ENCODE results near the gene CELF3. TPM values are rescaled to one million over a fixed set of nuclear protein-coding genes. Genes with fewer than 3 reads are reported as not detected.

CELF3 gene
- total RNA-seq, 1 experiment from 2014 or later, result 0.42 TPM

DNA sequence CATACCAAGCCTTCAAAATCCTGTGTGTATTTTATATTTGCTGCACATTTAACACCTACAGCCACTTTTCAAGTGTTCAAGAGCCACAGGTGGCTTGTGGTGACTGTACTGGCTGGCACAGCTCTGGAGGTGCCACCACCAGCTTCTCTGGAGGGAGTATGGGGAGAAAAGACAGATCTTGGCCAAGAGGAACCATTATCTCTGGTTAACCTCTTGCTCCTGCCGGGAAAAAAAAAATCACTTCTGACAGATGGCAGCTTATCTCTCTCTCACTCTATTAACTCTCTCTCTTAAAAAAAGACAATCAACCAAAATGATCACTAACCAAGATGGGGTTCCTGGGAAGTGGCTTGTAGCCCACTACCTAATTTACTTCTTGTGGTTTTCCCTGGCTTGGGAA lies 3.5 kb upstream of the CELF3 start (continued):
- TF ChIP-seq, protein P1, sequence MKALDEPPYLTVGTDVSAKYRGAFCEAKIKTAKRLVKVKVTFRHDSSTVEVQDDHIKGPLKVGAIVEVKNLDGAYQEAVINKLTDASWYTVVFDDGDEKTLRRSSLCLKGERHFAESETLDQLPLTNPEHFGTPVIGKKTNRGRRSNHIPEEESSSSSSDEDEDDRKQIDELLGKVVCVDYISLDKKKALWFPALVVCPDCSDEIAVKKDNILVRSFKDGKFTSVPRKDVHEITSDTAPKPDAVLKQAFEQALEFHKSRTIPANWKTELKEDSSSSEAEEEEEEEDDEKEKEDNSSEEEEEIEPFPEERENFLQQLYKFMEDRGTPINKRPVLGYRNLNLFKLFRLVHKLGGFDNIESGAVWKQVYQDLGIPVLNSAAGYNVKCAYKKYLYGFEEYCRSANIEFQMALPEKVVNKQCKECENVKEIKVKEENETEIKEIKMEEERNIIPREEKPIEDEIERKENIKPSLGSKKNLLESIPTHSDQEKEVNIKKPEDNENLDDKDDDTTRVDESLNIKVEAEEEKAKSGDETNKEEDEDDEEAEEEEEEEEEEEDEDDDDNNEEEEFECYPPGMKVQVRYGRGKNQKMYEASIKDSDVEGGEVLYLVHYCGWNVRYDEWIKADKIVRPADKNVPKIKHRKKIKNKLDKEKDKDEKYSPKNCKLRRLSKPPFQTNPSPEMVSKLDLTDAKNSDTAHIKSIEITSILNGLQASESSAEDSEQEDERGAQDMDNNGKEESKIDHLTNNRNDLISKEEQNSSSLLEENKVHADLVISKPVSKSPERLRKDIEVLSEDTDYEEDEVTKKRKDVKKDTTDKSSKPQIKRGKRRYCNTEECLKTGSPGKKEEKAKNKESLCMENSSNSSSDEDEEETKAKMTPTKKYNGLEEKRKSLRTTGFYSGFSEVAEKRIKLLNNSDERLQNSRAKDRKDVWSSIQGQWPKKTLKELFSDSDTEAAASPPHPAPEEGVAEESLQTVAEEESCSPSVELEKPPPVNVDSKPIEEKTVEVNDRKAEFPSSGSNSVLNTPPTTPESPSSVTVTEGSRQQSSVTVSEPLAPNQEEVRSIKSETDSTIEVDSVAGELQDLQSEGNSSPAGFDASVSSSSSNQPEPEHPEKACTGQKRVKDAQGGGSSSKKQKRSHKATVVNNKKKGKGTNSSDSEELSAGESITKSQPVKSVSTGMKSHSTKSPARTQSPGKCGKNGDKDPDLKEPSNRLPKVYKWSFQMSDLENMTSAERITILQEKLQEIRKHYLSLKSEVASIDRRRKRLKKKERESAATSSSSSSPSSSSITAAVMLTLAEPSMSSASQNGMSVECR (CRISPR knock-in tag; IDR thresholded peaks at IDR 0.05; ENCODE audit: borderline replicate concordance), result no peak
- TF ChIP-seq KAT7 (CRISPR knock-in tag; IDR thresholded peaks at IDR 0.05; ENCODE audit: borderline replicate concordance), result no peak
- no peak for TF ChIP-seq GABPB1 (CRISPR knock-in tag; IDR thresholded peaks at IDR 0.05)
- TF ChIP-seq RORB (CRISPR knock-in tag; IDR thresholded peaks at IDR 0.05), result no peak
- TF ChIP-seq CREB1 (CRISPR knock-in tag; IDR thresholded peaks at IDR 0.05), result no peak
- no peak for TF ChIP-seq ZNF121 (CRISPR knock-in tag; IDR thresholded peaks at IDR 0.05)
- TF ChIP-seq, protein P2, sequence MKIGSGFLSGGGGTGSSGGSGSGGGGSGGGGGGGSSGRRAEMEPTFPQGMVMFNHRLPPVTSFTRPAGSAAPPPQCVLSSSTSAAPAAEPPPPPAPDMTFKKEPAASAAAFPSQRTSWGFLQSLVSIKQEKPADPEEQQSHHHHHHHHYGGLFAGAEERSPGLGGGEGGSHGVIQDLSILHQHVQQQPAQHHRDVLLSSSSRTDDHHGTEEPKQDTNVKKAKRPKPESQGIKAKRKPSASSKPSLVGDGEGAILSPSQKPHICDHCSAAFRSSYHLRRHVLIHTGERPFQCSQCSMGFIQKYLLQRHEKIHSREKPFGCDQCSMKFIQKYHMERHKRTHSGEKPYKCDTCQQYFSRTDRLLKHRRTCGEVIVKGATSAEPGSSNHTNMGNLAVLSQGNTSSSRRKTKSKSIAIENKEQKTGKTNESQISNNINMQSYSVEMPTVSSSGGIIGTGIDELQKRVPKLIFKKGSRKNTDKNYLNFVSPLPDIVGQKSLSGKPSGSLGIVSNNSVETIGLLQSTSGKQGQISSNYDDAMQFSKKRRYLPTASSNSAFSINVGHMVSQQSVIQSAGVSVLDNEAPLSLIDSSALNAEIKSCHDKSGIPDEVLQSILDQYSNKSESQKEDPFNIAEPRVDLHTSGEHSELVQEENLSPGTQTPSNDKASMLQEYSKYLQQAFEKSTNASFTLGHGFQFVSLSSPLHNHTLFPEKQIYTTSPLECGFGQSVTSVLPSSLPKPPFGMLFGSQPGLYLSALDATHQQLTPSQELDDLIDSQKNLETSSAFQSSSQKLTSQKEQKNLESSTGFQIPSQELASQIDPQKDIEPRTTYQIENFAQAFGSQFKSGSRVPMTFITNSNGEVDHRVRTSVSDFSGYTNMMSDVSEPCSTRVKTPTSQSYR (CRISPR knock-in tag; IDR thresholded peaks at IDR 0.05), result no peak
- no peak for TF ChIP-seq CBFB (CRISPR knock-in tag; IDR thresholded peaks at IDR 0.05; ENCODE audit: low read depth)
- TF ChIP-seq ATF1 (CRISPR knock-in tag; IDR thresholded peaks at IDR 0.05), result no peak
- no peak for TF ChIP-seq FOXK1 (CRISPR knock-in tag; IDR thresholded peaks at IDR 0.05)
- TF ChIP-seq, protein P3, sequence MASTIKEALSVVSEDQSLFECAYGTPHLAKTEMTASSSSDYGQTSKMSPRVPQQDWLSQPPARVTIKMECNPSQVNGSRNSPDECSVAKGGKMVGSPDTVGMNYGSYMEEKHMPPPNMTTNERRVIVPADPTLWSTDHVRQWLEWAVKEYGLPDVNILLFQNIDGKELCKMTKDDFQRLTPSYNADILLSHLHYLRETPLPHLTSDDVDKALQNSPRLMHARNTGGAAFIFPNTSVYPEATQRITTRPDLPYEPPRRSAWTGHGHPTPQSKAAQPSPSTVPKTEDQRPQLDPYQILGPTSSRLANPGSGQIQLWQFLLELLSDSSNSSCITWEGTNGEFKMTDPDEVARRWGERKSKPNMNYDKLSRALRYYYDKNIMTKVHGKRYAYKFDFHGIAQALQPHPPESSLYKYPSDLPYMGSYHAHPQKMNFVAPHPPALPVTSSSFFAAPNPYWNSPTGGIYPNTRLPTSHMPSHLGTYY (CRISPR knock-in tag; IDR thresholded peaks at IDR 0.05), result no peak

DNA sequence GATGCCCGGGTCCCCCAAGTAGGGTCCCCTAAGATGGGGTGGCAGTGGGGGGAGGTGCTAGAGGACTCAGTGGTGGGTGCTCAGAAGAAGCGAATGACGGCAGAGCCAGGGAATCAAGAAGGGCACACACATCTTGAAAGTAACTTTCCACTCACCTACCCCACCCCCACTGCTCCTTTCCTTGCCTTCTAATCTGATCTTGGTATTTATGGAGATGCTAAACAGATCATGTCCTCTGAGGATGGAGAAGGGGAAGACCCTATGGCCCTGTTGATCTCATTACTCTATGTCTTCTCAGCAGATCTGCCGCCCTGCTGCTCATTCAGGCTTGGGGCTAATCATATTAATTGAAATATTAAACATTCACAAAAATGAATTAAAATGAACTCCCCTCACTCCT lies 2.1 kb upstream of the CELF3 start:
- Mint-ChIP-seq H3K4me3 (no peak overlapping the region), H3K27ac (no peak overlapping the region), H3K4me1 (peaks cover 32% of the 10 kb centered on the region), H3K9me3 (no peaks in the 10 kb centered on the region), H3K27me3 (ENCODE audit: low read depth) (peaks cover 76% of the 10 kb centered on the region), H3K36me3 (no peaks in the 10 kb centered on the region)
- TF ChIP-seq SMAD4 (CRISPR knock-in tag; IDR thresholded peaks at IDR 0.05) (no peak), GABPB1 (CRISPR knock-in tag; IDR thresholded peaks at IDR 0.05) (no peak), TEAD1 (CRISPR knock-in tag; IDR thresholded peaks at IDR 0.05) (no peak), IRF2 (CRISPR knock-in tag; IDR thresholded peaks at IDR 0.05; ENCODE audit: borderline replicate concordance, low read depth) (no peak), NFATC4 (CRISPR knock-in tag; IDR thresholded peaks at IDR 0.05) (no peak), ZNF121 (CRISPR knock-in tag; IDR thresholded peaks at IDR 0.05) (no peak), NR1H2 (CRISPR knock-in tag; IDR thresholded peaks at IDR 0.05) (no peak), ETV6 (CRISPR knock-in tag; IDR thresholded peaks at IDR 0.05) (no peak), ATF1 (CRISPR knock-in tag; IDR thresholded peaks at IDR 0.05) (no peak)
- TF ChIP-seq, protein P4, sequence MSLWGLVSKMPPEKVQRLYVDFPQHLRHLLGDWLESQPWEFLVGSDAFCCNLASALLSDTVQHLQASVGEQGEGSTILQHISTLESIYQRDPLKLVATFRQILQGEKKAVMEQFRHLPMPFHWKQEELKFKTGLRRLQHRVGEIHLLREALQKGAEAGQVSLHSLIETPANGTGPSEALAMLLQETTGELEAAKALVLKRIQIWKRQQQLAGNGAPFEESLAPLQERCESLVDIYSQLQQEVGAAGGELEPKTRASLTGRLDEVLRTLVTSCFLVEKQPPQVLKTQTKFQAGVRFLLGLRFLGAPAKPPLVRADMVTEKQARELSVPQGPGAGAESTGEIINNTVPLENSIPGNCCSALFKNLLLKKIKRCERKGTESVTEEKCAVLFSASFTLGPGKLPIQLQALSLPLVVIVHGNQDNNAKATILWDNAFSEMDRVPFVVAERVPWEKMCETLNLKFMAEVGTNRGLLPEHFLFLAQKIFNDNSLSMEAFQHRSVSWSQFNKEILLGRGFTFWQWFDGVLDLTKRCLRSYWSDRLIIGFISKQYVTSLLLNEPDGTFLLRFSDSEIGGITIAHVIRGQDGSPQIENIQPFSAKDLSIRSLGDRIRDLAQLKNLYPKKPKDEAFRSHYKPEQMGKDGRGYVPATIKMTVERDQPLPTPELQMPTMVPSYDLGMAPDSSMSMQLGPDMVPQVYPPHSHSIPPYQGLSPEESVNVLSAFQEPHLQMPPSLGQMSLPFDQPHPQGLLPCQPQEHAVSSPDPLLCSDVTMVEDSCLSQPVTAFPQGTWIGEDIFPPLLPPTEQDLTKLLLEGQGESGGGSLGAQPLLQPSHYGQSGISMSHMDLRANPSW (CRISPR knock-in tag; conservative IDR thresholded peaks at IDR 0.05; ENCODE audit: low read depth), result no peak
- TF ChIP-seq, protein P5, sequence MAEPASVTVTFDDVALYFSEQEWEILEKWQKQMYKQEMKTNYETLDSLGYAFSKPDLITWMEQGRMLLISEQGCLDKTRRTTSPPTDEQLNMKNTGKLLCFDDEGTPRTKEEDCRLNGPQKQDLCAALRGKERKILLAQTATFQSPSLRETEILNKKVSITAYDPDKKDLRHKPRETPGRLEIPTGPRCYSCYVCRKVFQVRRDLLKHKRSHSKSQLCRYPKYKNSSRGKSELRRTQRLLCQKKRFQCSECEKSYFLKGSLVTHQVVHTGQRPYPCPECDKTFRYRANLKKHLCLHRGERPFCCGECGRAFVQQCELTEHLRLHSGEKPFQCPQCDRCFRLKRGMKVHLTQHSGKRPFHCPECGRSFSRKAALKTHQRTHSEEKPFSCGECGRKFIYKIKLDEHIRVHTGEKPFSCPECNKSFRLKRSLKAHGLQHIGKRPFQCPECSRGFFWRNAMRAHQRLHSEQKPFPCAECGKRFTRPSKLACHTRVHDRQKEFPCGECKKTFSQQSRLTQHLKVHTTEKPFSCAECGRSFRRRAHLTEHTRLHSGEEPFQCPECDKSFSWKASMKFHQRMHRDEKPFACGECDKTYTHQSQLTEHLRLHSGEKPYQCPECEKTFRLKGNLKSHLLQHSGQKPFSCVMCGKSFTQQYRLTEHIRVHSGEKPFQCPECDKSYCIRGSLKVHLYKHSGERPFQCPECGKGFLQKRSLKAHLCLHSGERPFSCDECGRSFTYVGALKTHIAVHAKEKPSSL (CRISPR knock-in tag; conservative IDR thresholded peaks at IDR 0.05), result no peak
- TF ChIP-seq, protein P6, sequence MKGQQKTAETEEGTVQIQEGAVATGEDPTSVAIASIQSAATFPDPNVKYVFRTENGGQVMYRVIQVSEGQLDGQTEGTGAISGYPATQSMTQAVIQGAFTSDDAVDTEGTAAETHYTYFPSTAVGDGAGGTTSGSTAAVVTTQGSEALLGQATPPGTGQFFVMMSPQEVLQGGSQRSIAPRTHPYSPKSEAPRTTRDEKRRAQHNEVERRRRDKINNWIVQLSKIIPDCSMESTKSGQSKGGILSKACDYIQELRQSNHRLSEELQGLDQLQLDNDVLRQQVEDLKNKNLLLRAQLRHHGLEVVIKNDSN (CRISPR knock-in tag; IDR thresholded peaks at IDR 0.05), result no peak
- CTCF ChIA-PET, result no interaction called here
- POLR2A ChIA-PET, result no interaction called here
- DNase-seq (ENCODE audit: low spot score) (no peak), ATAC-seq (no peak)
